DND-41 (cell line): ENCODE measurements around the gene CLPTM1L.
A peak's percentile ranks its signal among the peaks of the same experiment; 100 is the strongest.
"Not testable (repeated sequence)": the region's sequence is repeated elsewhere in the genome, so short reads cannot be mapped to it uniquely, and the experiment has no call there.

ENCODE experiments used
- ATAC-seq: fragments of 200-7000 bp; cut with Tn5 transposase; 3 replicates; pipeline ENCODE4 v1.9.1; 2021; ENCODE audit warnings: low read depth; ENCODE audit not compliant: insufficient read depth
- DNase-seq: peaks from one replicate; pipeline ENCODE4 v3.0.0-alpha.2; 2020
- H2AFZ ChIP-seq: 2 replicates; pipeline ENCODE4 v1.6.0; 2012; ENCODE audit warnings: low read depth, low read length
- H3K27ac ChIP-seq: 2 replicates; pipeline ENCODE4 v1.5.1; 2012; ENCODE audit warnings: low read length, inconsistent platforms
- H3K27me3 ChIP-seq: fragments of 200-600 bp; sonication (generic); 2 replicates; pipeline ENCODE4 v1.6.0; 2012; ENCODE audit warnings: low read length, mild to moderate bottlenecking, inconsistent platforms; ENCODE audit not compliant: insufficient read depth, poor library complexity
- H3K36me3 ChIP-seq: 2 replicates; pipeline ENCODE4 v1.5.1; 2012; ENCODE audit warnings: low read length, inconsistent platforms; ENCODE audit not compliant: insufficient read depth
- H3K4me1 ChIP-seq: 2 replicates; pipeline ENCODE4 v1.5.1; 2012; ENCODE audit warnings: mild to moderate bottlenecking, low read length; ENCODE audit not compliant: insufficient read depth
- H3K4me2 ChIP-seq: 2 replicates; pipeline ENCODE4 v1.6.0; 2012; ENCODE audit warnings: mild to moderate bottlenecking, moderate library complexity, low read length, inconsistent platforms; ENCODE audit not compliant: insufficient read depth
- H3K4me3 ChIP-seq, 2 experiments: fragments of 200-600 bp in 1 of 2; shearing (Covaris generic) in 1 of 2; 2 replicates each; pipeline ENCODE4 v1.5.1; 2012 to 2016; ENCODE audit warnings: inconsistent platforms in 2 of 2, low read length in 2 of 2, mild to moderate bottlenecking in 2 of 2, low read depth in 1 of 2, moderate library complexity in 1 of 2
- H3K79me2 ChIP-seq: 2 replicates; pipeline ENCODE4 v1.6.0; 2012; ENCODE audit warnings: low read length, inconsistent platforms; ENCODE audit not compliant: insufficient read depth
- H3K9ac ChIP-seq: 2 replicates; pipeline ENCODE4 v1.6.0; 2012; ENCODE audit warnings: low read depth, mild to moderate bottlenecking, inconsistent platforms, low read length, moderate library complexity
- H3K9me3 ChIP-seq: 2 replicates; pipeline ENCODE4 v1.5.1; 2012; ENCODE audit warnings: low read length, moderate library complexity, mild to moderate bottlenecking, inconsistent platforms; ENCODE audit not compliant: insufficient read depth, severe bottlenecking
- H4K20me1 ChIP-seq: 2 replicates; pipeline ENCODE4 v1.6.0; 2012; ENCODE audit warnings: low read length; ENCODE audit not compliant: insufficient read depth
- CTCF ChIP-seq: IDR thresholded peaks from 2 replicates; pipeline ENCODE4 v1.5.1; 2012; ENCODE audit warnings: borderline replicate concordance, low read length, moderate library complexity, mild to moderate bottlenecking; ENCODE audit not compliant: poor library complexity, severe bottlenecking; ENCODE audit errors: extremely low read depth
- EZH2 ChIP-seq: IDR thresholded peaks from 3 replicates; pipeline ENCODE4 v1.6.1; 2012; ENCODE audit warnings: borderline replicate concordance, low read depth, mild to moderate bottlenecking, moderate library complexity, low read length, inconsistent platforms; ENCODE audit not compliant: severe bottlenecking

Gene CLPTM1L

DNA sequence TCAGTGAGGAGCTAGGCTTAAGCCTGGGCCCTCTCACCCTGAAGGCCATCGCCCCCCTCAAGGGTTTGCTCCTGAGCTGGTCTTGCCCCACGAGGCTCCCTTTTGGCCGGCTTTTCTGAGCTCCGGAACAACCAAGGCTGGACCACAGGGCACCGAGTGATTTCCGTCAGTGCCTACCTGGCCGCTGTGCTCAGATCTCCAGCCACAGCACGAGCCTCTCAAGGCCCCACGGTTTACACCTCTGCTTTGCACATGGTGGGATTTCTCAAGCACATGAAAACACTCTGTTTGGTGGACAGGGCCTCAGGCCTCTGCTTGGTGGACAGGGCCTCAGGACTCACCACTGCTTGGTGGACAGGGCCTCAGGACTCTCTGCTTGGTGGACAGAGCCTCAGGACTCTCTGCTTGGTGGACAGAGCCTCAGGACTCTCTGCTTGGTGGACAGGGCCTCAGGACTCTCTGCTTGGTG lies 15.8 kb downstream of the CLPTM1L start:
- Histone ChIP-seq H3K27ac (peak overlapping the region; percentile 49), H2AFZ (no peak overlapping the region), H3K4me1 (peaks cover 1% of the 10 kb centered on the region; the same call in 1 of the 2 replicates), H3K36me3 (peaks cover 80% of the 10 kb centered on the region), H3K4me3 (no peak overlapping the region), H3K4me2 (no peak overlapping the region), H3K27me3 (no peaks in the 10 kb centered on the region), H3K79me2 (peaks cover 77% of the 10 kb centered on the region), H3K9ac (peak overlapping the region; percentile 18; the same call in 1 of the 2 replicates), H4K20me1 (peaks cover 58% of the 10 kb centered on the region), H3K9me3 (no peaks in the 10 kb centered on the region)
- DNase-seq: no peak
- no peak for ATAC-seq
- no peak for TF ChIP-seq CTCF
- no peak for TF ChIP-seq EZH2

DNA sequence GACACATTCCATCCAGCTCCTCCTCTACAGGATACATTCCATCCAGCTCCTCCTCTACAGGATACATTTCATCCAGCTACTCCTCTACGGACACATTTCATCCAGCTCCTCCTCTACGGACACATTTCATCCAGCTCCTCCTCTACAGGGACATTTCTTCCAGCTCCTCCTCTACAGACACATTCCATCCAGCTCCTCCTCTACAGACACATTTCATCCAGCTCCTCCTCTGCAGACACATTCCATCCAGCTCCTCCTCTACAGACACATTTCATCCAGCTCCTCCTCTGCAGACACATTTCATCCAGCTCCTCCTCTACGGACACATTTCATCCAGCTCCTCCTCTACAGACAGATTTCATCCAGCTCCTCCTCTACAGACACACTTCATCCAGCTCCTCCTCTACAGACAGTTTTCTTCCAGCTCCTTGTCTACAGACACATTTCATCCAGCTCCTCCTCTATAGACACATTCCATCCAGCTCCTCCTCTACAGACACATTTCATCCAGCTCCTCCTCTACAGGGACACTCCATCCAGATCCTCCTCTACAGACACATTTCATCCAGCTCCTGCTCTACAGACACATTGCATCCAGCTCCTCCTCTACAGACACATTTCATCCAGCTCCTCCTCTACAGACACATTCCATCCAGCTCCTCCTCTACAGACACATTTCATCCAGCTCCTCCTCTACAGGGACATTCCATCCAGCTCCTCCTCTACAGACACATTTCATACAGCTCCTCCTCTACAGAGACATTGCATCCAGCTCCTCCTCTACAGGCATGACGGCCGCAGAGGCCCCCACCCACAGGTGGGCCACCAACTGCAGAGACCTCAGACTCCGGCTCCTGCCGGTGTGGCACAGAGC lies 16.4 kb downstream of the CLPTM1L start:
- not testable (repeated sequence) for ATAC-seq, H3K4me3 ChIP-seq, H3K27me3 ChIP-seq, H3K4me2 ChIP-seq, DNase-seq, H3K4me1 ChIP-seq, H2AFZ ChIP-seq, H3K9me3 ChIP-seq
- H3K79me2 ChIP-seq: peaks cover 74% of the 10 kb centered on the region
- H3K27ac ChIP-seq: peak overlapping the region; percentile 49
- H4K20me1 ChIP-seq: peaks cover 52% of the 10 kb centered on the region
- peaks cover 80% of the 10 kb centered on the region for H3K36me3 ChIP-seq
- peak overlapping the region; percentile 18; the same call in 1 of the 2 replicates for H3K9ac ChIP-seq

- H3K27me3 ChIP-seq, H3K9me3 ChIP-seq, H3K4me3 ChIP-seq, H3K9ac ChIP-seq, H2AFZ ChIP-seq, H3K27ac ChIP-seq, H3K4me2 ChIP-seq, DNase-seq, ATAC-seq: not testable (repeated sequence)
- peaks cover 81% of the 10 kb centered on the region for H3K36me3 ChIP-seq
- H3K79me2 ChIP-seq: peaks cover 70% of the 10 kb centered on the region
- peaks cover 18% of the 10 kb centered on the region for H3K4me1 ChIP-seq
- H4K20me1 ChIP-seq: peaks cover 47% of the 10 kb centered on the region
Measured at GRCh38 chr5:1326901-1327756, 17.8 kb downstream of the CLPTM1L start.

DNA sequence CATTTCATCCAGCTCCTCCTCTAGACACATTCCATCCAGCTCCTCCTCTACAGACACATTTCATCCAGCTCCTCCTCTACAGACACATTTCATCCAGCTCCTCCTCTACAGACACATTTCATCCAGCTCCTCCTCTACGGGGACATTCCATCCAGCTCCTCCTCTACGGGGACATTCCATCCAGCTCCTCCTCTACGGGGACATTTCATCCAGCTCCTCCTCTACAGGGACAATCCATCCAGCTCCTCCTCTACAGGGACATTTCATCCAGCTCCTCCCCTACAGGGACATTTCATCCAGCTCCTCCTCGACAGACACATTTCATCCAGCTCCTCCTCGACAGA lies 18.4 kb downstream of the CLPTM1L start:
- H3K27me3 ChIP-seq, H3K9me3 ChIP-seq, H3K4me3 ChIP-seq, H3K4me2 ChIP-seq, DNase-seq, H2AFZ ChIP-seq, H3K9ac ChIP-seq, ATAC-seq: not testable (repeated sequence)
- peaks cover 81% of the 10 kb centered on the region for H3K36me3 ChIP-seq
- peaks cover 46% of the 10 kb centered on the region for H4K20me1 ChIP-seq
- H3K4me1 ChIP-seq: peaks cover 25% of the 10 kb centered on the region
- H3K27ac ChIP-seq: peak overlapping the region; percentile 13; the same call in 1 of the 2 replicates
- H3K79me2 ChIP-seq: peaks cover 64% of the 10 kb centered on the region
